ENCODE measurements around the gene GALNT2. TPM values are rescaled to one million over a fixed set of nuclear protein-coding genes. Genes with fewer than 3 reads are reported as not detected.

Gene GALNT2
- total RNA-seq, 2 experiments from 2014 or later: 48.2 to 51.0 TPM

DNA sequence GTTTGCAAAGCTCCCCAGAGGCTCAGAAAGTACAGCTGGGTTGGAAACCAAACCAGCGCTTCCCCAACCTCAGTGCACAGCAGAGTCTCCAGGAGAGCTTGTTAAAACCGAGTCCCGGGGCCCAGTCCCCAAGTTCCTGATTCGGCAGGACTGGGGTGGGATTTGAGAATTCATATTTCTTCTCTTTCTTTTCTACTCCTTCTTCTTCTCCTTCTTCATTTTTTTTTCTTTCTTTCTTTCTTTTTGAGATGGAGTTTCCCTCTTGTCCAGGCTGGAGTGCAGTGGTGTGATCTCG, 222.3 kb downstream of the GALNT2 start:
- H3K27me3 Mint-ChIP-seq: peaks cover 11% of the 10 kb centered on the region
- intact Hi-C loops (cut with DNase I, micrococcal nuclease): no loop called here
- no peaks in the 10 kb centered on the region for H3K9me3 Mint-ChIP-seq (ENCODE audit: low read depth)
- no peaks in the 10 kb centered on the region for H3K36me3 Mint-ChIP-seq (ENCODE audit: low read depth)
- no peak overlapping the region for H3K4me3 Mint-ChIP-seq
- no peak for DNase-seq
- POLR2A ChIA-PET: no interaction called here
- ATAC-seq: no peak
- no peaks in the 10 kb centered on the region for H3K4me1 Mint-ChIP-seq
- CTCF ChIA-PET: interaction anchor here (0.9 kb wide), 1 partner anchor 23 kb away, joined by 5 read pairs; no protein-coding TSS in a partner anchor
- H3K27ac Mint-ChIP-seq: no peak overlapping the region

GRCh38 chr1:230291731-230292620, 224.9 kb downstream of the GALNT2 start:
- DNase-seq: no peak
- ATAC-seq: no peak
- no peaks in the 10 kb centered on the region for H3K4me1 Mint-ChIP-seq
- CTCF ChIA-PET: no interaction called here
- no peaks in the 10 kb centered on the region for H3K9me3 Mint-ChIP-seq (ENCODE audit: low read depth)
- POLR2A ChIA-PET: no interaction called here
- intact Hi-C loops (cut with DNase I, micrococcal nuclease): no loop called here
- H3K4me3 Mint-ChIP-seq: no peak overlapping the region
- H3K27me3 Mint-ChIP-seq: peaks cover 11% of the 10 kb centered on the region
- no peaks in the 10 kb centered on the region for H3K36me3 Mint-ChIP-seq (ENCODE audit: low read depth)
- no peak overlapping the region for H3K27ac Mint-ChIP-seq

- peaks cover 11% of the 10 kb centered on the region for H3K27me3 Mint-ChIP-seq
- no peaks in the 10 kb centered on the region for H3K4me1 Mint-ChIP-seq
- ATAC-seq (no peak), DNase-seq (no peak)
- ChIA-PET CTCF (interaction anchor here (0.7 kb wide), 1 partner anchor 13 kb away, joined by 3 read pairs; no protein-coding TSS in a partner anchor), POLR2A (no interaction called here)
- no peak overlapping the region for H3K4me3 Mint-ChIP-seq
- intact Hi-C loops (cut with DNase I, micrococcal nuclease): no loop called here
- no peaks in the 10 kb centered on the region for H3K36me3 Mint-ChIP-seq (ENCODE audit: low read depth)
- H3K27ac Mint-ChIP-seq: no peak overlapping the region
- no peaks in the 10 kb centered on the region for H3K9me3 Mint-ChIP-seq (ENCODE audit: low read depth)
Measured at GRCh38 chr1:230292689-230293389, 225.8 kb downstream of the GALNT2 start.

DNA sequence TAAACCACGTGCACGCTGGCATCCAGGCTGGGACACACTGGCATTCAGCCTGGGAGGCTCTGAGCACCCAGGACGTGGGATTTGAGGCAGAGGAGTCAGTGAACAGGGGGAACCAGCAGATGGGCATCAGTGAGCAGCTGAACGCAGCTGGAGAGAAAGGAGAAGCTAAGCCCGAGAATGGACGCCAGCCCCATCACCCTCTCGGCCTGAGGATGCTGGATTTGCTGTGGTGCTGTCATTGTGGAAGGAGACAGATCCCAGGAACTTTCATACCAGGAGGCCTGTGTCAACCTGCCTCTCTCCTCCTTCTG, 226.3 kb downstream of the GALNT2 start:
- no peaks in the 10 kb centered on the region for H3K36me3 Mint-ChIP-seq (ENCODE audit: low read depth)
- ATAC-seq (no peak), DNase-seq (no peak)
- intact Hi-C loops (cut with DNase I, micrococcal nuclease): no loop called here
- H3K9me3 Mint-ChIP-seq (ENCODE audit: low read depth): no peaks in the 10 kb centered on the region
- peaks cover 11% of the 10 kb centered on the region for H3K27me3 Mint-ChIP-seq
- no peak overlapping the region for H3K4me3 Mint-ChIP-seq
- CTCF ChIA-PET: interaction anchor here (0.7 kb wide), 1 partner anchor 13 kb away, joined by 3 read pairs; no protein-coding TSS in a partner anchor
- H3K4me1 Mint-ChIP-seq: no peaks in the 10 kb centered on the region
- POLR2A ChIA-PET: no interaction called here
- H3K27ac Mint-ChIP-seq: no peak overlapping the region

GRCh38 chr1:230295367-230295766, 228.3 kb downstream of the GALNT2 start:
- no peaks in the 10 kb centered on the region for H3K9me3 Mint-ChIP-seq (ENCODE audit: low read depth)

GRCh38 chr1:230299191-230300006, 232.4 kb downstream of the GALNT2 start:
- intact Hi-C loops (cut with DNase I, micrococcal nuclease): loop anchor here in 1 of 2 experiments (10.0 kb wide), 1 partner anchor 1635 kb away; no protein-coding TSS in a partner anchor
- no peaks in the 10 kb centered on the region for H3K27me3 Mint-ChIP-seq
- peaks cover 11% of the 10 kb centered on the region for H3K4me1 Mint-ChIP-seq
- DNase-seq (no peak), ATAC-seq (no peak)
- POLR2A ChIA-PET: no interaction called here
- no peak overlapping the region for H3K4me3 Mint-ChIP-seq
- CTCF ChIA-PET: no interaction called here
- H3K9me3 Mint-ChIP-seq (ENCODE audit: low read depth): no peaks in the 10 kb centered on the region
- H3K27ac Mint-ChIP-seq: no peak overlapping the region
- H3K36me3 Mint-ChIP-seq (ENCODE audit: low read depth): no peaks in the 10 kb centered on the region

More at GRCh38 chr1:230295367-230295766, 228.3 kb downstream of the GALNT2 start:
- no peaks in the 10 kb centered on the region for H3K36me3 Mint-ChIP-seq (ENCODE audit: low read depth)
- peaks cover 10% of the 10 kb centered on the region for H3K27me3 Mint-ChIP-seq
- intact Hi-C loops (cut with DNase I, micrococcal nuclease): no loop called here
- ATAC-seq (no peak), DNase-seq (no peak)
- no peak overlapping the region for H3K27ac Mint-ChIP-seq
- no peak overlapping the region for H3K4me3 Mint-ChIP-seq
- ChIA-PET CTCF (no interaction called here), POLR2A (no interaction called here)
- no peaks in the 10 kb centered on the region for H3K4me1 Mint-ChIP-seq

DNA sequence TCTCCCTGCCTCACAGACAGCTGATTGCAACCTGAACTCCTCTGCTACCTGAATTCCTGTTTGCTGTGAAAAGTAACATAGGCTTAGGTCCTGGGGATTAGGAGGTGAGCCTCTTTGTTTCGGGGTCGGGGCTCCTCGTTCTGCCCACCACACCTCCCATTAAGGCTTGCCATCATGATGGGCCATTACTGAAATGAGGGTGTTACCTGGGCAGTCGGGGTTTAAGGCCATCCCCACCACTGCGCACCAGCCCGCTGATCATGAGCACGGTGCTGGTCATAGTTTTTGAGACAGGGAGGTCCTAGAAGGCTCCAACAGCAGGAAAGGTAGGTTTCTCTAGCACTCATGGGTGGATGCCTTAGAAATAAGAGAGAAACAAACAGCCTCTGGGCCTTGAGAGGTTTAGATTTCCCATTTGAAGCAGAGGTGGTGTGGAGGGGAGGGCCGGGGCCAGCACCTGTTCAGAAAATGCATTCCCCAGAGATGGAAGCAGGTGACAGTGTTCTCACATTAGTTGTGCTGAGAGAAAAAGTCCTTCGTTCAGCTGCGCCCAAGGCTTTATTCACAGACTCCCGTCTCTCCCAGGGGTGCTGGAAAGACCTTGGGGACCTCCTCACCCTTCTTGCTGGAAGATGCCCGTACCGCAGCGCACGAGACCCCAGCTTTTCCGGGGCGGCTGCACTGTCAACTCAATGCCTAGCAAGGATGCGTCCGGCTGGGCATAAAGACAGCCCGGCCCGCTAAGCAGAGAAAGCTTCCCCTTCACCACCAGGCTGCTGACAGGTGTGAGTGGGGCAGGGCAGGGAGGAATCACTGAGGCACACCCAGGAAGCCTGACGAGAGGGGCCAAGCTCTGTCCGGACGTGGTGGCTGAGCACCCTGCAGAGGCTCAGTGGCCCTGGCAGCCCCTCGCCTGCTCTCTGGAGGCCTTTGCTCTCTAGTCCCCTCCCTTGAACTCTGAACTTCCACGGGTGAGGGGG, 233.6 kb downstream of the GALNT2 start:
- no peak for ATAC-seq
- no peak for DNase-seq
- Mint-ChIP-seq H3K9me3 (ENCODE audit: low read depth) (no peaks in the 10 kb centered on the region), H3K4me3 (no peak overlapping the region), H3K36me3 (ENCODE audit: low read depth) (no peaks in the 10 kb centered on the region), H3K4me1 (peaks cover 11% of the 10 kb centered on the region), H3K27ac (no peak overlapping the region), H3K27me3 (no peaks in the 10 kb centered on the region)
- POLR2A ChIA-PET: no interaction called here
- CTCF ChIA-PET: no interaction called here
- intact Hi-C loops (cut with DNase I, micrococcal nuclease): loop anchor here in 1 of 2 experiments (10.0 kb wide), 1 partner anchor 1636 kb away; no protein-coding TSS in a partner anchor

GRCh38 chr1:230301322-230301721, 234.3 kb downstream of the GALNT2 start:
- no peak for DNase-seq
- intact Hi-C loops (cut with DNase I, micrococcal nuclease): loop anchor here in 1 of 2 experiments (10.0 kb wide), 1 partner anchor 1637 kb away; no protein-coding TSS in a partner anchor
- H3K9me3 Mint-ChIP-seq (ENCODE audit: low read depth): no peaks in the 10 kb centered on the region
- H3K4me3 Mint-ChIP-seq: no peak overlapping the region
- no peak for ATAC-seq
- no peaks in the 10 kb centered on the region for H3K36me3 Mint-ChIP-seq (ENCODE audit: low read depth)
- H3K4me1 Mint-ChIP-seq: peaks cover 16% of the 10 kb centered on the region
- ChIA-PET CTCF (no interaction called here), POLR2A (no interaction called here)
- H3K27me3 Mint-ChIP-seq: no peaks in the 10 kb centered on the region
- no peak overlapping the region for H3K27ac Mint-ChIP-seq

GRCh38 chr1:230301822-230302221, 234.8 kb downstream of the GALNT2 start:
- H3K4me3 Mint-ChIP-seq: no peak overlapping the region
- no peaks in the 10 kb centered on the region for H3K9me3 Mint-ChIP-seq (ENCODE audit: low read depth)
- CTCF ChIA-PET: no interaction called here
- POLR2A ChIA-PET: no interaction called here
- DNase-seq (no peak), ATAC-seq (no peak)
- no peaks in the 10 kb centered on the region for H3K27me3 Mint-ChIP-seq
- no peaks in the 10 kb centered on the region for H3K36me3 Mint-ChIP-seq (ENCODE audit: low read depth)
- peaks cover 20% of the 10 kb centered on the region for H3K4me1 Mint-ChIP-seq
- no peak overlapping the region for H3K27ac Mint-ChIP-seq
- intact Hi-C loops (cut with DNase I, micrococcal nuclease): loop anchor here in 1 of 2 experiments (10.0 kb wide), 1 partner anchor 1637 kb away; no protein-coding TSS in a partner anchor

- ATAC-seq: no peak
- CTCF ChIA-PET: interaction anchor here (0.8 kb wide), 1 partner anchor 1045 kb away, joined by 3 read pairs; no protein-coding TSS in a partner anchor
- no peak for DNase-seq
- Mint-ChIP-seq H3K9me3 (ENCODE audit: low read depth) (no peaks in the 10 kb centered on the region), H3K4me1 (peaks cover 24% of the 10 kb centered on the region), H3K27me3 (no peaks in the 10 kb centered on the region), H3K27ac (no peak overlapping the region), H3K4me3 (no peak overlapping the region), H3K36me3 (ENCODE audit: low read depth) (no peaks in the 10 kb centered on the region)
- intact Hi-C loops (cut with DNase I, micrococcal nuclease): loop anchor here in 1 of 2 experiments (10.0 kb wide), 1 partner anchor 1638 kb away; no protein-coding TSS in a partner anchor
- POLR2A ChIA-PET: interaction anchor here (0.6 kb wide), 1 partner anchor 441 kb away, joined by 4 read pairs; no protein-coding TSS in a partner anchor
Measured at GRCh38 chr1:230303069-230303468, 236.0 kb downstream of the GALNT2 start.
